ENCODE data around the gene CHST9. TPM values are rescaled to one million over a fixed set of nuclear protein-coding genes. Genes with fewer than 3 reads are reported as not detected.

Gene CHST9
- total and polyA plus RNA-seq, 2 donors (not counting 3 experiments of a cell fraction or from before 2014, with no cell fraction given): not detected

DNA sequence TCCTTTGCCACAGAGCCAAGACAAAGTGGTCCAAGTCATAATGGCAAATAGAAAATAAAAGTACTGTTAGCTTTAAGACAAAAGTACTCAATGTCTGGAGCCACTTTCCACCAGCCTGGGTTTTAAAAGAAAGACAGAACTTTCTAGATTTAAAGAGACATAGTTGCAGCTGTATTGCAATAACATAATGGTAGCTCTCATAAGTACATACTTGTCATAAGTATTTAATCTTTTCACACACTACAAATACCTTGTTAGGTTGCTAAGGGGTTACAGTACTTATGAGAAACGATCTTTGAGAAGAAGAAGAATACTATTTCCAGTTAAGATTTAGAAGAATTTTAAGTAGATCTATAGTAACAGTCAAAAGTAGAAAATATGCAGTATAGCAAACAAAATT is 290.7 kb downstream of the CHST9 start:
- no peaks in the 10 kb centered on the region for H3K36me3 ChIP-seq (ENCODE audit: control insufficient read depth in 2 of 2, extremely low read depth in 1 of 2, insufficient read depth in 2 of 2, low read length in 2 of 2)
- BruUV-seq (replicated peaks): no TSS peak
- FAIRE-seq (no peak), DNase-seq (ENCODE audit: low read depth, low spot score) (no peak)
- H4K20me1 ChIP-seq (replicated peaks; ENCODE audit: control insufficient read depth, extremely low read depth, insufficient read depth, low read length): no peaks in the 10 kb centered on the region
- no peaks in the 10 kb centered on the region for H3K27me3 ChIP-seq (ENCODE audit: control insufficient read depth in 2 of 2, insufficient read depth in 2 of 2, low read length in 2 of 2)
- ChIA-PET CTCF (no interaction called here), POLR2A (no interaction called here)
- H3K9me3 ChIP-seq (replicated peaks; ENCODE audit: control insufficient read depth, insufficient read depth, low read length): no peaks in the 10 kb centered on the region
- dilution Hi-C loops (cut with MboI; ENCODE audit: extremely low pct_ligation_motif_present, low sequenced_read_pairs): no loop called here
- H2AFZ ChIP-seq (ENCODE audit: low read depth, low read length): no peak overlapping the region
- no peak overlapping the region for H3K4me2 ChIP-seq (ENCODE audit: insufficient read depth, low read length)
- no peaks in the 10 kb centered on the region for H3K4me1 ChIP-seq (ENCODE audit: control insufficient read depth, extremely low read depth, insufficient read depth, low read length)
- TF ChIP-seq JUN (IDR thresholded peaks at IDR 0.05; ENCODE audit: borderline replicate concordance, insufficient read depth, insufficient read length, low read depth): no peak
- TF ChIP-seq FOS (IDR thresholded peaks at IDR 0.05; ENCODE audit: borderline replicate concordance, insufficient read depth, low read length): no peak
- TF ChIP-seq POLR2A (IDR thresholded peaks at IDR 0.05; ENCODE audit: low read depth, low read length): no peak
- TF ChIP-seq GATA2 (IDR thresholded peaks at IDR 0.05; ENCODE audit: insufficient read depth, insufficient read length, low read depth, low read length): no peak
- no peak for TF ChIP-seq CTCF (IDR thresholded peaks at IDR 0.05; ENCODE audit: extremely low read depth in 1 of 2, insufficient read depth in 1 of 2, low read depth in 1 of 2, low read length in 2 of 2)
- no peak for TF ChIP-seq EZH2 (IDR thresholded peaks at IDR 0.05; ENCODE audit: borderline replicate concordance, low read depth, low read length, severe bottlenecking)
- no peak for TF ChIP-seq MAX (IDR thresholded peaks at IDR 0.05; ENCODE audit: insufficient read depth, insufficient read length)
- TF ChIP-seq MYC (IDR thresholded peaks at IDR 0.05; ENCODE audit: low read depth, low read length): no peak
- no peak for TF ChIP-seq POLR2AphosphoS5 (IDR thresholded peaks at IDR 0.05; ENCODE audit: insufficient read depth, low read depth, low read length)
- no peaks in the 10 kb centered on the region for H3K9me1 ChIP-seq (replicated peaks; ENCODE audit: control insufficient read depth, extremely low read depth, insufficient read depth, low read length)
- no peak overlapping the region for H3K27ac ChIP-seq (ENCODE audit: insufficient read depth, low read depth, low read length)
- no peak overlapping the region for H3K4me3 ChIP-seq (replicated peaks in 1 of 3; ENCODE audit: insufficient read depth in 1 of 3, low read depth in 1 of 3, low read length in 3 of 3)
- H3K79me2 ChIP-seq (ENCODE audit: control insufficient read depth, insufficient read depth, low read length): no peaks in the 10 kb centered on the region
- H3K9ac ChIP-seq (replicated peaks; ENCODE audit: extremely low read depth, insufficient read depth, low read length): no peak overlapping the region
- intact Hi-C loops (cut with micrococcal nuclease): no loop called here

All from endothelial cell of umbilical vein (primary cell).